ENCODE data around the gene DTNA. TPM values are rescaled to one million over a fixed set of nuclear protein-coding genes. Genes with fewer than 3 reads are reported as not detected.

The DTNA gene
- total RNA-seq, 1 experiment from 2014 or later, result 9.0 TPM

DNA sequence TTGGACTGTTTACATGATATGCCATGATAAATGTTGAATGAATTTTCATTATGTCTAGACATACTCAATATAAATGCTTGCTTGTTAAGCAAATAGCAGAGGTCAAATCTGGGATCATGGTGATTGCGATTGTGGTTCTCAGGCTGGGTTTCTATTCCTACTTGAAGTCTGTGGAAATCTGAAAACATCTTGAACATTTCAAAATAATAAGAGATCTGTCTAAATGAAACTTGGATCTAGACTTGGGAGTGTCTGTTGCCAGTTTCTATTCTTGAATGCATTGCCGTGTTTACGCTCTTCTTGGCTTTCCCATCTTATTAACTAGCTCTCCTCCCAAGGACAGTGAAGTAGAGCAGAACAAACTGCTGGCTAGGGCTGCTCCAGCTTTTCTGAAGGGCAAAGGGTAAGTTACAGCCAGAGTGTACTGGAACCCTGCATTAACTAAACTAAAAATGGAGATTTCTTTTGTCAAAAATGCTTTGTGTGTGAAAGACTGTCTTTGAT lies 127.7 kb downstream of the DTNA start:
- H3K9me3 Mint-ChIP-seq (ENCODE audit: low read depth, unreplicated experiment), result peaks cover 3% of the 10 kb centered on the region
- no peaks in the 10 kb centered on the region for H3K4me1 Mint-ChIP-seq (ENCODE audit: low read depth, unreplicated experiment)
- H3K36me3 Mint-ChIP-seq (ENCODE audit: insufficient read depth, unreplicated experiment), result no peaks in the 10 kb centered on the region
- H3K4me3 Mint-ChIP-seq (ENCODE audit: low read depth, unreplicated experiment), result no peak overlapping the region
- BruUV-seq (replicated peaks), result no TSS peak
- DNase-seq, result no peak
- CTCF ChIA-PET, result interaction anchor here (0.9 kb wide), 1 partner anchor 16 kb away, joined by 3 read pairs; no protein-coding TSS in a partner anchor
- intact Hi-C loops (cut with micrococcal nuclease; ENCODE audit: unreplicated experiment), result no loop called here
- TF ChIP-seq, protein P1, sequence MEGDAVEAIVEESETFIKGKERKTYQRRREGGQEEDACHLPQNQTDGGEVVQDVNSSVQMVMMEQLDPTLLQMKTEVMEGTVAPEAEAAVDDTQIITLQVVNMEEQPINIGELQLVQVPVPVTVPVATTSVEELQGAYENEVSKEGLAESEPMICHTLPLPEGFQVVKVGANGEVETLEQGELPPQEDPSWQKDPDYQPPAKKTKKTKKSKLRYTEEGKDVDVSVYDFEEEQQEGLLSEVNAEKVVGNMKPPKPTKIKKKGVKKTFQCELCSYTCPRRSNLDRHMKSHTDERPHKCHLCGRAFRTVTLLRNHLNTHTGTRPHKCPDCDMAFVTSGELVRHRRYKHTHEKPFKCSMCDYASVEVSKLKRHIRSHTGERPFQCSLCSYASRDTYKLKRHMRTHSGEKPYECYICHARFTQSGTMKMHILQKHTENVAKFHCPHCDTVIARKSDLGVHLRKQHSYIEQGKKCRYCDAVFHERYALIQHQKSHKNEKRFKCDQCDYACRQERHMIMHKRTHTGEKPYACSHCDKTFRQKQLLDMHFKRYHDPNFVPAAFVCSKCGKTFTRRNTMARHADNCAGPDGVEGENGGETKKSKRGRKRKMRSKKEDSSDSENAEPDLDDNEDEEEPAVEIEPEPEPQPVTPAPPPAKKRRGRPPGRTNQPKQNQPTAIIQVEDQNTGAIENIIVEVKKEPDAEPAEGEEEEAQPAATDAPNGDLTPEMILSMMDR (IDR thresholded peaks at IDR 0.05; ENCODE audit: unreplicated experiment), result no peak
- H3K27ac Mint-ChIP-seq (ENCODE audit: unreplicated experiment), result no peak overlapping the region
- H3K27me3 Mint-ChIP-seq (ENCODE audit: unreplicated experiment), result no peaks in the 10 kb centered on the region

GRCh38 chr18:34838669-34839068 lies 128.6 kb downstream of the DTNA start:
- no peak overlapping the region for H3K4me3 Mint-ChIP-seq (ENCODE audit: low read depth, unreplicated experiment)
- H3K9me3 Mint-ChIP-seq (ENCODE audit: low read depth, unreplicated experiment), result peaks cover 3% of the 10 kb centered on the region
- no peaks in the 10 kb centered on the region for H3K4me1 Mint-ChIP-seq (ENCODE audit: low read depth, unreplicated experiment)
- CTCF ChIA-PET, result no interaction called here
- H3K27ac Mint-ChIP-seq (ENCODE audit: unreplicated experiment), result no peak overlapping the region
- no peaks in the 10 kb centered on the region for H3K36me3 Mint-ChIP-seq (ENCODE audit: insufficient read depth, unreplicated experiment)
- intact Hi-C loops (cut with micrococcal nuclease; ENCODE audit: unreplicated experiment), result no loop called here
- H3K27me3 Mint-ChIP-seq (ENCODE audit: unreplicated experiment), result no peaks in the 10 kb centered on the region
- BruUV-seq (replicated peaks), result no TSS peak
- no peak for DNase-seq
- TF ChIP-seq, protein P1 (IDR thresholded peaks at IDR 0.05; ENCODE audit: unreplicated experiment), result no peak

- H3K27me3 Mint-ChIP-seq (ENCODE audit: unreplicated experiment), result no peaks in the 10 kb centered on the region
- H3K9me3 Mint-ChIP-seq (ENCODE audit: low read depth, unreplicated experiment), result no peaks in the 10 kb centered on the region
- H3K27ac Mint-ChIP-seq (ENCODE audit: unreplicated experiment), result no peak overlapping the region
- CTCF ChIA-PET, result no interaction called here
- no TSS peak for BruUV-seq (replicated peaks)
- H3K36me3 Mint-ChIP-seq (ENCODE audit: insufficient read depth, unreplicated experiment), result no peaks in the 10 kb centered on the region
- TF ChIP-seq, protein P1 (IDR thresholded peaks at IDR 0.05; ENCODE audit: unreplicated experiment), result no peak
- H3K4me1 Mint-ChIP-seq (ENCODE audit: low read depth, unreplicated experiment), result no peaks in the 10 kb centered on the region
- intact Hi-C loops (cut with micrococcal nuclease; ENCODE audit: unreplicated experiment), result no loop called here
- H3K4me3 Mint-ChIP-seq (ENCODE audit: low read depth, unreplicated experiment), result no peak overlapping the region
- DNase-seq, result no peak
Measured at GRCh38 chr18:34840256-34840826, 130.2 kb downstream of the DTNA start.

DNA sequence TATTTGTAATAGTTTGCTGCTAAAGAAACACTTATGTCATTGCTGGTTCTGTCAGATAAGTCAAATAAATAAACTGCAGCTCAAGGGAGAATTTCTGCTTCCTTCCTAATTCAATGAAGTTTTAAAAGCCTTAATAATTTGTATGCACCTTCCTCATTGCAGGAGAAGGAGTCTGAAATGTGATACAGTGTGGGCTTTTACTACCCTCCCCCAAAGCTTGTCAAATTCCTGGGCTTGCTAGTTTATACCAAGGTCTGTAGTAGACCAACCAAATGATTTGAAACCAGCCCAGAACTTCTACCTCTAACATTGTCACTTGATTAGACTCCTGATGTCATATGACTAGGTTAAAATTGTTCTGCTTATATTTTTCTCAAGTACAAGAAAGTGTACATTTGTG lies 131.8 kb downstream of the DTNA start:
- BruUV-seq (replicated peaks), result no TSS peak
- no peak overlapping the region for H3K4me3 Mint-ChIP-seq (ENCODE audit: low read depth, unreplicated experiment)
- H3K27me3 Mint-ChIP-seq (ENCODE audit: unreplicated experiment), result no peaks in the 10 kb centered on the region
- no peaks in the 10 kb centered on the region for H3K36me3 Mint-ChIP-seq (ENCODE audit: insufficient read depth, unreplicated experiment)
- intact Hi-C loops (cut with micrococcal nuclease; ENCODE audit: unreplicated experiment), result no loop called here
- CTCF ChIA-PET, result interaction anchor here (0.9 to 1.0 kb wide), 2 partner anchors 10 to 11 kb away, joined by 3 to 4 read pairs; no protein-coding TSS in a partner anchor
- H3K27ac Mint-ChIP-seq (ENCODE audit: unreplicated experiment), result no peak overlapping the region
- DNase-seq, result no peak
- TF ChIP-seq, protein P1 (IDR thresholded peaks at IDR 0.05; ENCODE audit: unreplicated experiment), result no peak
- no peaks in the 10 kb centered on the region for H3K9me3 Mint-ChIP-seq (ENCODE audit: low read depth, unreplicated experiment)
- no peaks in the 10 kb centered on the region for H3K4me1 Mint-ChIP-seq (ENCODE audit: low read depth, unreplicated experiment)
